ENCODE data around the gene SEZ6L.

DNA sequence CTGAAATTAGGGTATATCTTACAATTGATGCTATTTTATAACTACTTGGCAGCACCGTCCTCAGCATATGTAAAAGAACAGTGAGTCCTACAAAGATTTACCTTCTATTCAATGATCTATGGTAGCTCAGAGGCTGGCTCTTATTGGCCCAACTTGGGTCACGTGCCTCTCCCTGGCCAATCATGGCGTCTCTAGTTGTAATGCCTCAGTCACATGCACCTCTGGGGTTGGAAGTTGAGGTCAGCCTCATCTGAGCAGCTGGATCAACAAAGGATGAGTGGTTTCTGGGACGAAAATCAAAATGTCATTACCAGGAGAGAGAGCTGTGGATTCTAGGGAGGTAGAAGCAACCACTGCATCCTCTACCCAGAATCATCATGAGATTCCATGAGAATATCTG lies 236.9 kb downstream of the SEZ6L start:
- TF ChIP-seq EZH2 (IDR thresholded peaks at IDR 0.05; ENCODE audit: borderline replicate concordance, insufficient read depth, low read length, poor library complexity, severe bottlenecking) (no peak), REST (IDR thresholded peaks at IDR 0.05; ENCODE audit: borderline replicate concordance) (no peak), TAF1 (IDR thresholded peaks at IDR 0.05; ENCODE audit: low read depth) (no peak), SMC3 (conservative IDR thresholded peaks at IDR 0.05; ENCODE audit: poor library complexity) (no peak), POLR2AphosphoS5 (IDR thresholded peaks at IDR 0.05) (no peak), EP300 (conservative IDR thresholded peaks at IDR 0.05; ENCODE audit: poor library complexity, severe bottlenecking) (no peak), RAD21 (conservative IDR thresholded peaks at IDR 0.05) (no peak), MXI1 (conservative IDR thresholded peaks at IDR 0.05; ENCODE audit: poor library complexity, severe bottlenecking) (no peak)
- TF ChIP-seq, protein P1, sequence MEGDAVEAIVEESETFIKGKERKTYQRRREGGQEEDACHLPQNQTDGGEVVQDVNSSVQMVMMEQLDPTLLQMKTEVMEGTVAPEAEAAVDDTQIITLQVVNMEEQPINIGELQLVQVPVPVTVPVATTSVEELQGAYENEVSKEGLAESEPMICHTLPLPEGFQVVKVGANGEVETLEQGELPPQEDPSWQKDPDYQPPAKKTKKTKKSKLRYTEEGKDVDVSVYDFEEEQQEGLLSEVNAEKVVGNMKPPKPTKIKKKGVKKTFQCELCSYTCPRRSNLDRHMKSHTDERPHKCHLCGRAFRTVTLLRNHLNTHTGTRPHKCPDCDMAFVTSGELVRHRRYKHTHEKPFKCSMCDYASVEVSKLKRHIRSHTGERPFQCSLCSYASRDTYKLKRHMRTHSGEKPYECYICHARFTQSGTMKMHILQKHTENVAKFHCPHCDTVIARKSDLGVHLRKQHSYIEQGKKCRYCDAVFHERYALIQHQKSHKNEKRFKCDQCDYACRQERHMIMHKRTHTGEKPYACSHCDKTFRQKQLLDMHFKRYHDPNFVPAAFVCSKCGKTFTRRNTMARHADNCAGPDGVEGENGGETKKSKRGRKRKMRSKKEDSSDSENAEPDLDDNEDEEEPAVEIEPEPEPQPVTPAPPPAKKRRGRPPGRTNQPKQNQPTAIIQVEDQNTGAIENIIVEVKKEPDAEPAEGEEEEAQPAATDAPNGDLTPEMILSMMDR (IDR thresholded peaks at IDR 0.05; ENCODE audit: poor library complexity, severe bottlenecking), result no peak

All from neural cell (in vitro differentiated cells).